Limb (tissue), 2 donors: ENCODE measurements around the gene WFDC2.
A peak's percentile ranks its signal among the peaks of the same experiment; 100 is the strongest.
"Not testable (repeated sequence)": the region's sequence is repeated elsewhere in the genome, so short reads cannot be mapped to it uniquely, and the experiment has no call there.

Experiments used
- DNase-seq, 2 donors: peaks; one replicate each; pipeline ENCODE4 v3.0.0-alpha.2; 2016; ENCODE audit errors: extremely low spot score in 2 of 2

WFDC2 gene

DNA sequence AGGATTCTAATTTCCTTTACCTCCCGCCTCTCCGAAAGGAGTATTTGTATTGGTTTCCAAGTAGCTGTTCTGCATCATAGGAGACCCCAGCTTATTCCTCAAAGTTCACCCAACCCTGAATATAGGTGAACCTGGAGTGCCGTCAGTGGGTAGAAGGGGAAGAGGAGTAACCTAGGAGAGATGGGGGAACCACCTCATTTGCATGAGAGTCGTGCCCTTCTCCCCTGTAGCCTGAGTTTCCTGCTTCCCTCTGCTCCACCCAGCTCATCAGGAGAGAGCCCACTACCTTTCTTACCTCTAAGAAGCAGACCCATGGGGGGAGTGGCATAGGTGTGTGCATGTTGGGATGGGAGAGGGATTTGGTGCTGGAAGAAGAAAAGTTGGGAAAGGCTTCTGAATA is 17.3 kb upstream of the WFDC2 start:
- DNase-seq = no peak

DNA sequence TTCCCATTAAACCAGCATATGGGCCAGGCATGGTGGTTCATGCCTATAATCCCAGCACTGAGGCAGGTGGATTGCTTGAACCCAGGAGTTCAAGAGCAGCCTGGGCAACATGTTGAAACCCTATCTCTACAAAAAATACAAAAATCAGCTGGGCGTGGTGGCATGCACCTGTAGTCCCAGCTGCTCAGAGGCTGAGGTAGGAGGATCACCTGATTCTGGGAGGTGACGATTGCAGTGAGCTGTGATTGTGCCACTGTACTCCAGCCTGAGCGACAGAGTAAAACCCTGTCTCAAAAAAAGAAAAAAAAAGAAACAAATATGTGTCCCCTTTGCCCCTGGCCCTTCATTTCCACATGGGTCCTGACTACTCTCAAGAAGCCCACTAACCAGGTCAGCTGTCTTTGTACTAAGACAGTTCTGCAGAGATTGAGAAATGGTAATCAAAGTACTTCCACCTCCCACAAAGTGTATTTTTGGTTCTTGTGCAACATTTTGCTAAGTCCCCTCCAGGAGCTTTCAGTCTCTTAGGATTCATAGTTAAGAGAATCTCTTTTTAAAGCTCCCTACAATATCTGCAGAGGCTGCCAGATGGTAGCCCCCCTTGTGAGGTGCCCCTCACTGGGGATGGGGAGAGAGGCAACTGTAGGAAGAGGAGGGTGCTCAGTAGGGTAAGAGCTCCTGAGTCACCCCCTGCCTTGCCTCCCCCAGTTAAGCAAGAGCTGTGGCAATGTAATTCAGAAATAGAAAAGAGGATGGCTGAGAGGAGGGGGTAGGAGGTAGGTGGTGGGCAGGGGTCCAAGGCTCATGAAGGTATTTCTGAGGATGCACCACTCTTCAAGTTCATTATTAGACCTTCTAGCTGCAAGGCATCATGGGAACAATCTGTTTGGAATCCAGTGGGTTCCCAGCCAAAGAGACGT is 16.5 kb upstream of the WFDC2 start:
- no peak for DNase-seq

DNA sequence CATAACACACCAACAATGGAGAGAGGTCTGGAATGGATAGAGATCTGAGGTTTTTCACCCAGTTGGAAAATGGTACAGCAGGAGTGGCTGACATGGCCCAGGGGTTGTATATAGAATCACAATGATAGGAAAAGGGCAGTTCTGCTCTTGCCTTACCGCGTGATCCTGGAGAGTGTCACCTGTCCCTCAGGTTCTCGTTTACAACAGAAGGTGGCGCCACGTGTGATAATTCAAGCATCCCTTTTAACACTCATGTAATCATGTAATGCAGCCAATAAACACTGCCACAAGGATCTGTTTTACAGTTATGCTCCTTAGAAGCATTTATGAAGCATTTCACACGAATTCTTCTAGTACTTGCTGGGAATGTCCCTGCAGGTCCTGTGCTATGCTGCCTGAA is 12.9 kb upstream of the WFDC2 start:
- no peak for DNase-seq

DNA sequence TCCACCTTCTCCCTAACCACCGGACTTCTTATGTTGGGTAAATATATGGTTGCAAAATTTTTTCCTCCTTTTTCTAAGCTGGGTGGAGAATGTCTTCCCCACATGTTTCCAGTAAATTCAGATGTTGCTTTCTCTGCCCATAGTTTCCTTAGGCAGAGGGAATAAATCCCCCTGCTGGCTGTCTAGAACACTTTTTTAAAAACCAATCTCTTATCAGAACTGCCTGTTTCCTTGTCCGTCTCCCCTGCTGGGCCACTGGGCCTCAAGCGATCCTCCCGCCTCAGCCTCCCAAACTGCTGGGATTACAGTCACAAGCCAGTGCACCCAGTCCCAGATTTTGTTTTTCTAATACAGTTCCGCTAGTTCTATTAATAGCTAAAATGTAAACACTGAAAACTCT is 9.9 kb upstream of the WFDC2 start:
- no peak for DNase-seq

DNA sequence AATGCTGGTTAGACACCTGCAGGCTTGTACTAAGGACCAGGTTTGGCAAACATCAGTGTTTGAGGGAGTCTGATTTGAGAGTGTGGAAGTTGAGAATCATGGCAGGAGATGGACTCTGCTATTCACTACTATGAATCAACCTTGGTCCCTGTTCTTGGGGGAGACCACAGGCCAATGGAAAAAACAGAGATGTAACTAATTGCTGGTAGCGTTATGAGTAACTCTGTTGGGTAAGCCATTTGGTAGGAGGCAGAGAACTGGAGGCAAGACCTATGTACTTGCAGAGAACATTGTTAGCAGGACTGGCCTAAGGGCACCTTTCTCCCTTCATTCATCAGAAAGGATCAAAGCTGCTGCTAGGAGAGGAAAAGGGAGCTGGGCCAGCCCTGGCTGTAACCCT is 8.3 kb upstream of the WFDC2 start:
- DNase-seq = no peak

DNA sequence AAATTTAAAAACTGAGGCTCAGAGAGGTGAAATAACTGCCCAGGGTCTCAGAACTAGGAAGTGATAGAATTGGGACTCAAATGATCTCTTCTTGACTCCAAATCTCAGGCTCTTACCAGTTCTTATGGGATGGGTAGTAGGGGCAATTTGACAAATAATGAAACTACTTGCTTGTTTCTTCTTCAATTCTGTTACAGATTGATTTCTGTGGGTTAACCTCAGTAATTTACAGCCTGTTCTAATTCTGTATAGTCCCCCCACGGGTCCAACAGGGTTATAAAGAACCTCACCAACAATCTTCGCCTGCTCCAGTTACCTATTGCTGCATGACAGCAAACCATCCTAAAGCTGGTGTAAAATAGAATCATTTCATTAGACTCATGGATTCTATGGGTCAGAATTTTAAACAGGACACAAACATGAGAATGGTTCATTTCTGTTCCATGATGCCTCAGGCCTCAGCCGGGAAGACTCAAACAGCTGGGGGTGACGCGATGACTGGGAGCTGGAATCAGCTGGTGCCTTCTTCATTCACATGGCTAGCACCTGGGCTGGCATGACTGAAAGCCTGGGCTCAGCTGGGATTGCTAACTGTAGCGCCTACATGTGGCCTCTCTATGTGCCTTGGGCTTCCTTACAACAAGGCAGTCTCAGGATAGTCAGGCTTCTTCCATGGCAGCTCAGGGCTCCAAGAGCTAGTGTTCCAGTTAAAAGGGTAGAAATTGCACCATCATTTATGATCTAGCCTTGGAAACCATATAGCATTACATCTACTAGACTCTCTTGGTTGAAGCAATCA is 6.6 kb upstream of the WFDC2 start:
- no peak for DNase-seq

DNA sequence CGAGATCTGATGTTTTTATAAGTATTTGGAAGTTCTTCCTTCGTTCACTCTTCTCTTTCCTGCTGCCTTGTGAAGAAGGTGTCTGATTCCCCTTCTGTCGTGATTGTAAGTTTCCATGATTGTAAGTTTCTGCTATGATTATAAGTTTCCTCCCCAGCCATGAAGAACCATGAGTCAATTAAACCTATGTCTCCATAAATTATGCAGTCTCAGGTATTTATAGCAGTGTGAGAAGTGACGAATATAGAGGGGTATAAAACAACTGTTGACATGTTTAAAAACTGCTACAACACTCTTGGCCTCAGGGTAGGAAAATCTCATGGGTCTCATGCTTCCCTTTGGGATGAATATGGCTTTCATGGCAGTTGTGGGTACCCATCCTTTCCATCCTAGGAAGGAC is 5.8 kb upstream of the WFDC2 start:
- DNase-seq = no peak

DNA sequence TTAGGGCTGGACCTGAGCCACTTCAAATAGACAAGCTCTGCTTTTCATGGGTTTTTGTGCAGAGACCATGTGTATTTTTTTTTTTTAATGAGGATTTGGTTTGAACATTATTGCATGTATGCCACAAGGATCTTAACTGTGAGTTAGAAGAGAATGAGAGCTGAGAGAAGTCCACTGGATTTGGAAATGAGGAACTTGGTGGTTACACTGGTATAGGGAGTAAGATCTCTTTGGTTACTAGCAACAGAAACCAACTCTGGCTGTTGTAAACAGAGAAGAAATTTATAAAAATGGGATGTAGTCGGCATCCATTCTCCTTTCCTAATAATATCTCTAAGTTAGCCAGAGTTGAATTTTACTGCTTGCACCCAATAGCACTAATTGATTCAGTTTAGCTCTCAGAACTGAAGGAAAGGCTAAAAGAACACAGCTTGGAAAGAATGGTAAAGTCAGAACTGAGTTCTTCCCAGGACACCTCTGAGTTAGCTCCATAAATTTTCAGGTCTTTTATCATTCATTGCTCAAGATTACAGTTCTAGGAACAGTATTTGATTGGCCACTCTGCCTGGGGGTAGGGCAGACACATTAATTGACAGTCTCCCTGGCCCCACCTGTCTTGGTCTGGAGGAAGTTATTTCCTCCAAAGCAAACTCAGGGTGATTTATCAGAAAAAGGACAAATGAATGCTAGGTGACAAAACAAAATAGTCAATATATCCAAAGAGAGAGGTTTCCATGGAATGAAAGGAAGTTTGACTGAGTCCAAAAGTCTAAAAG is 3.9 kb upstream of the WFDC2 start:
- DNase-seq = no peak

DNA sequence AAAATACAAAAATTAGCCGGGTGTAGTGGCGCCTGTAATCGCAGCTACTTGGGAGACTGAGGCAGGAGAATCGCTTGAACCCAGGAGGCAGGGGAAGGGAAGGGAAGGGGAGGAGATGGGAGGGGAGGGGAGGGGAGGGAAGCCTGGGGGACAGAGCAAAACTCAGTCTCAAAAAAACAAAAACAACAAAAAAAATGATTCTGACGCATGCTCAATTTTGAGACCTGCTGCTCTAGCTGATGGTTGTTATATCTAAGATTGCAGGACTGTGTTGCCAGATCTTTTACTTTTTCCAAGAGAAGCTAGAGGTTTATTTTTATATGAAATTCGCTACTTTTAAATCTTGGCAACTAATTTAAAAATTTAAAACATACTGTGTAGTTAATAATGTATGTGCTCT is 2.4 kb upstream of the WFDC2 start:
- no peak for DNase-seq

DNA sequence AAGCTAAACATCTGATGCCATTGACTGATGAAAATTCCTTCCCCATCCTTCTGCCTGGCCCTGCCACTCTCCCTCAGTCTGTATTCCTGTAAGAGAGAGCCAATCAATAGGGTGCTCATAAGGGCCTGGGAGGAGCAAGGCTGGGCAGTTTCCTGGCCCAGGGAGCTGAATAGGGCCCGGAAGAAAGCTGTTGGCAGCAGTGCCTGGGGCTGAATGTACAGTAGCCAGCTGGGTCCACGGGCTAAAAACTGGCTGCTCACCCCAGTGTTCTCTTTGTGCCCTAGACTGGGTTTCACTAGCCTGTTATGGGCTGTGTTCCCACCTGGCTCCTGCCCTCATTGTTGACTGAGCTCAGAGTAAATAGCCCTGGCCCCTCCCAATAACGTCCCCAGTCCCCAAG is 1.7 kb upstream of the WFDC2 start:
- no peak for DNase-seq

DNA sequence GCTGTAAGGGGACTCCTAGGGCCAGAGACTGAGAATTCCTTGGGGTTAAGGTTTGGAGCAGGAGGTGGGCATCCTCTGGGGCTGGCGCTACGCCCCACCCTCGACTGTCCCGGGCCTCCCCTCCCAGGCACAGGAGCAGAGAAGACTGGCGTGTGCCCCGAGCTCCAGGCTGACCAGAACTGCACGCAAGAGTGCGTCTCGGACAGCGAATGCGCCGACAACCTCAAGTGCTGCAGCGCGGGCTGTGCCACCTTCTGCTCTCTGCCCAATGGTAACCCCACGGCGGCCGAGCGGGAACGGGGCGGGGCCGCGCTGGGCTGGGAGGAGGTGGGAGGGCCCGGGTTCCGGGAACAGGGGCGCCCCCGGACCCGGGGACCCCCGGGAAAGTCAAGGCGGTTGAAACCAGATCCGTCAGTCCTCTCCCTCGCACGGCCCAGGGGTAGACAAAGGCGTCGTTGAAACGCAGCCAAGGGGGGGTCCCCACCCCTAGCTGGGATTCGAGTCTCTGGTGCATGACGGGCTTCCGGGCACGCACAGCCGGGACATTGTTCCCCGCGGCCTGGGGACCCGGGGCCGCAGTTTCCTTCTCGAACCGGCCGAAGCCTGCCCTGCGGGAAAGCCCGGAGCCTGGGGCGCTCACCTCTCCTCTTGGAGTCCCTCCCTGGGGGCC is 844 bp downstream of the WFDC2 start:
- peak; percentile 27 to 85 for DNase-seq

DNA sequence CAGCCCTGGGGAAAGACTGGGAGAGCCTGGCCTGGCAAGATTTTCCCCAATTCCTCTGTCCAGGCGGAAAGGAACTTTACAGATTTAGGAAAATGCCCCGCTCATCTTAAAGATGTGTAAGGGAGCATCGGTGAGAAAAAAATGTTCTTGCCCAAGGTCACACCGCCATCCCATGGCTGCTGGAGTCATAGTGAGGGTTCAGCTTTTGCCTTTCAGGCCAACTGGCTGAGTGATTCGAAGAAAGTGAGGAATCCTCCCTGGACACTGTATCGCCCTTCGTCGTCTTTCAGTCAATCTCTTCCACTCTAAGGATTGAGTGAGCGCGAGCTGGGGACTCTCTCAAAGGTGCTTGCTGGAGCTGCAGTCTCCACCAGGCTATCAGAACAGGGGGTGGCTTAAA is 1.4 kb downstream of the WFDC2 start:
- DNase-seq = no peak

DNA sequence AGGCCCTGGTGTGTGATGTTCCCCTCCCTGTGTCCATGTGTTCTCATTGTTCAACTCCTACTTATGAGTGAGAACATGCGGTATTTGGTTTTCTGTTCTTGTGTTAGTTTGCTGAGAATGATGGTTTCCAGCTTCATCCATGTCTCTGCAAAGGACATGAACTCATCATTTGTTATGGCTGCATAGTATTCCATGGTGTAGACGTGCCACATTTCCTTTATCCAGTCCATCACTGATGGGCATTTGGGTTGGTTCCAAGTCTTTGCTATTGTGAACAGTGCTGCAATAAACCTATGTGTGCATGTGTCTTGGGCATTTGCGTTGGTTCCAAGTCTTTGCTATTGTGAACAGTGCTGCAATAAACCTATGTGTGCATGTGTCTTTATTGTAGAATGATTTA is 2.7 kb downstream of the WFDC2 start:
- not testable (repeated sequence) for DNase-seq

DNA sequence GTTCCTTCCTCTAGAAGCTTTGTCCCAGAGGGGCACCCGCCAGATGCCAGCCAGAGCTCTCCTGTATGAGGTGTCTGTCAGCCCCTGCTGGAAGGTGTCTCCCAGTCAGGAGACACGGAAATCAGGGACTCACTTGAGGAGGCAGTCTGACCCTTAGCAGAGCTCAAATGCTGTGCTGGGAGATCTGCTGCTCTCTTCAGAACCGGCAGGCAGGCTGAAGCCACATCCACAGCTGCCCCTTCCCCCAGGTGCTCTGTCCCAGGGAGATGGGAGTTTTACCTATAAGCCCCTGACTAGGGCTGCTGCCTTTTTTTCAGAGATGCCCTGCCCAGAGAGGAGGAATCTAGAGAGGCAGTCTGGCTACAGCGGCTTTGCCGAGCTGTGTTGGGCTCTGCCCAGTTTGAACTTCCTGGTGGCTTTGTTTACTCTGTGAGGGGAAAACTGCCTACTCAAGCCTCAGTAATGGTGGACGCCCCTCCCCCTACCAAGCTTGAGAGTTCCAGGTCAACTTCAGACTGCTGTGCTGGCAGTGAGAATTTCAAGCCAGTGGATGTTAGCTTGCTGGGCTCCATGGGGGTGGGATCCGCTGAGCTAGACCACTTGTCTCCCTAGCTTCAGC is 8.1 kb downstream of the WFDC2 start:
- DNase-seq = not testable (repeated sequence)

DNA sequence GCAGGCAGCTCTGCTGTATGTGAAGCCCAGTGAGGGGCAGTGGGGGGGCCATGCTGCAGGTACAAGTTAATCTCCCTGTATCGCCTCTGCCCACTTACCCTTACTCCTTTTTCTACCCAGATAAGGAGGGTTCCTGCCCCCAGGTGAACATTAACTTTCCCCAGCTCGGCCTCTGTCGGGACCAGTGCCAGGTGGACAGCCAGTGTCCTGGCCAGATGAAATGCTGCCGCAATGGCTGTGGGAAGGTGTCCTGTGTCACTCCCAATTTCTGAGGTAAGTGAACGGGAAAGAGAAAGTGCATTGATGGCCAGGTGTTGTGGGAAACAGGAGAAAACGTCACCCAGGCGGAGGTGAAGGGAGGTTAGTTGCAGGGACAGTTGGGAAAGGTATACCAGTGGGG is 10.3 kb downstream of the WFDC2 start:
- DNase-seq = no peak

DNA sequence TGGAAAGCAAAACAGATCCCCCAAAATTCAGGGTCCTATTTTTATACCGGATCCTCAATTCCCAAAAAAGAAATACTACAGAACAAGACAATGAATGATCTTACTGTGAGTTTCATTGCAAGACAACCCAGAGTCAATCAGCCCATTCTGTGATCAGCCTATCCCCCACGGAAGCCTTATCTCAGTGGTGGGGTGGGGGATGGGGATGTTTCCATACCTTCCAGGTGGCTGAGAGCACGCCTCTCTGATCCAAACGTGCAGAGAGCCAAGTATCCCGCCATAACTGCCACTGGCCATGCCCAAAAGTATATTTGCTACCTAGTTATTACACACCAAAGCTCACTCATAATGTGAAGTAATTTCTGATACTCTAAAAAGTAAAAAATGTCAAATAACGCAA is 15.1 kb downstream of the WFDC2 start:
- DNase-seq = no peak

DNA sequence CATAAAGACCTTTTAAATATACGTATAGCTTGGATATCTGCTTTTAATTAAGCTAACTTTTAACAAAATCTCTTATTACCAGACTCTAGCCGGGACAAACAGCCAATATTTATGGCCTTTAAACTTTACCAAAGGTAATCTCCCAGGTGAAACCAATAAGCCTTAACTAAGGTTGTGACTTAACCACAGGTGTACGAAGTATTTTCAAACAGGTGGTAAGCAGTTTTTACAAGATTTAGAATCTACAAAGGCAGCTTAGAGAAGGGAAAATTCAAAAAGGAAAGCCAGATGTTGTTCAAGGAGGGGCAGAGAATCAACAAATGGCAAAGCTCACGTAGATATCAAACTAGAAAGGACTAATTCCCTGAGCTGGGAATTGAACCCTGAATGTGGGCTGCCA is 15.8 kb downstream of the WFDC2 start:
- no peak for DNase-seq

DNA sequence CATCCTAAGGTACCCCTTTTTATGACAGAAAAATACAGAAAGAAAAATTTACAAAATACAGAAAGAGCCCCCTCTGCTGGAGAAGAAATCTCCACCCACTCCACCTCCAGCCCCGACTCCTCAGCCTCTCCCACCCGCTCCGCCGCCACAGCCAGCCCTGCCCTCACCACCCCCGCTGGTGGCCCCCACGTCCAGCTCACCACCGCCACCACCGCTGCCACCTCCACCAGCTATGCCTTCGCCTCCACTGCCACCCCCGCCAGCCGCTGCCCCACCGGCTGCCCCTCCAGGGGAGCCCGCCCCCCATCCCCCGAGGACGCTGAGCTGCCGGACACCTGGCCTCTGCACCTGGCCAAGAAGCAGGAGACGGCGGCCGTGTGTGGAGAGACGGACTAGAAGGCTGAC is 17.7 kb downstream of the WFDC2 start:
- no peak for DNase-seq

DNA sequence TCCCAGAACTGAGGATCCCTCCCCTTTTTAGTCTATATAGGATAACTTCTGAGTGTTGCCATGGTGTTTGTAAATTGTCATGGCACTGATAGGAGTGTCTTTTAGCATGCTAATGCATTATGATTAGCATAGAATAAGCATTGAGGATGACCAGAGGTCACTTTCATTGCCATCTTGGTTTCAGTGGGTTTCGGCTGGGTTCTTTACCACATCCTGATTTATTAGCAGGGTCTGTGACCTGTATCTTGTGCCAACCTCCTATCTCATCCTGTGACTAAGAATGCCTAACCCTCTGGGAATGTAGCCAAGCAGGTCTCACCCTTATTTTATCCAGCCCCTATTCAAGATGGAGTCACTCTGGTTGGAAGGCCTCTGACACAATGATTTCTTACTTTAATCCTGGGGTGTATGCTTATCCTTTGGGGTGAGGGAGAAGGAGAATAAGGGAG is 19.6 kb downstream of the WFDC2 start:
- no peak for DNase-seq

DNA sequence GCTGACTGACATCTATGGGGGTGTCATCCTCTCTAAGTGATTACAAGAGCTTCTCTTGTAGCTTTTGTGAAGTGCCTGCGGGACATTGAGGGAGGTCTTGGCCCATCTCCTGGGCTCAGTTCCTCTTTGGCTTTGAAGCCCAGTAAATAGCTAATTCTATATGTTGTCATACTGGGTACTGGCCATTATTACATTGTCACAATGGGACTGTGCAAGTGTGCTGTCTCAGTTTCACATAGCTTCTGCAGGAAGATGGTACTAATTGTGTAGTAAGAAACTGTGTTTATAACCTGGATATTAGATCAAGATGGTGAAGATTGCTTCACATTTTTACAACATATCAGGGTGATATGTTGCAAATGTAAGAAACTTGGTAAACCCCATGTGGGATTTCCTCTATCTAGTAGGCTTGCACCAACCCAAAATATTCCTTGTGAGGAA is 26.0 kb downstream of the WFDC2 start:
- no peak for DNase-seq

DNA sequence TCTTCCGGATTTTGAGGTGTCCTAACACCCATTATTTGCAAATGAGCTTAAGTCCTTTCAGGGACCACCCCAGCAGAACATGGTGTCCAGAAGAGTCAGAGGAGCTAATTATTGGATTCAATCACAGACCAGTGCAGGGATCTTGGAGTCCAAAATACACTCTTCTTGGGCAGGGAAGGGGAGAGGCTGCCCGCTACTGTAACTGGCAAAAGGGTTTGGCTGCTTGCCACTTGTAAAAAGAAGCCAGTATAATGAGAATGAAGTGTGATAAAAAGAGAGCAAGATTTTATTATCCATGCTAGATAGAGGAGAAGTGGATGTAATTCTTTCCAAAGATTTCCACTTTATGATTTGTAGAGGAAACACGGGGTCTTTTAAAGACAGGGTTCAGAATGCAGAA is 26.6 kb downstream of the WFDC2 start:
- DNase-seq = no peak
